Kidney capillary endothelial cell (primary cell): ENCODE data around the gene DNAJC19.
"Not testable (repeated sequence)": the region's sequence is repeated elsewhere in the genome, so short reads cannot be mapped to it uniquely, and the experiment has no call there.

ENCODE experiments used
- DNase-seq: peaks from one replicate; pipeline ENCODE4 v3.0.0-alpha.2; 2018; ENCODE audit warnings: low spot score

Gene DNAJC19

GRCh38 chr3:180989291-180990163 lies at the start of gene DNAJC19:
DNAJC19 (minus strand) TSS chr3:180989736; CDS start chr3:180989602, 134 bp downstream.
- DNase-seq, result peak; percentile 90

DNA sequence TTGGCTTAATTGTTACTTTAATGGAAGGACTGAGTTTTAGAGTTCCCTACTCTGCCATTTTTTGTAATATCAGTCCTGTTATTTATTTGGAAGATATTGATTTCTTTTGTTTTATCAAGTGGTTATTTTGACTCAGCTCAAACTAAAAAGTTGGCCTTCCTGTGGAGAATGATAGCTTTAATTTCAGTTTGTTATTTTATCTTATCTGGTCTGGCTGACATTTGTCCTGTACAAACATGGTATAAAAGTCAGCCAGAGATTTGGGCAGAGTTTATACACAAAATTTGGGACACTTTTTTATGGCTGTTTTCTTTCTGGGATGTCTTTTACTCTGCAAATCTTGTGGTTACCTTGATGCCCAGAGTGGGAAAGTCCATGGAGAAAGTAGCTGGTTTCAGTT lies 41.4 kb upstream of the DNAJC19 start:
- DNase-seq, result no peak

DNA sequence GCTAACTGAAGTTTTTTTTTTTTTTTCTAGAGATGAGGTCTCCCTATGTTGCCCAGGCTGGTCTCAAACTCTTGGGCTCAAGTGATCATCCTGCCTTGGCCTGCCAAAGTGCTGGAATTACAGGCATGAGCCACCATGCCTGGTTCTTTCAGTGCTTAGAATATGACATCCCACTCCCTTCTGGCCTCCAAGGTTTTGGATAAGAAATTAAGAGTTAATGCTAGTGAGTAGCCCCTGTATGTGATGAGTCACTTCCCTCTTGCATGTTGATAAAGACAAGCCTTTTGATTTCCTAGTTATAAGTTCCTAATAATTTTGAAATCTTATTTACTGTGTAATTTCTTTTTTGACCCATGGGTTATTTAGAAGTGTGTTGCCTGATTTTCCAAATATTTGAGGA lies 35.7 kb upstream of the DNAJC19 start:
- no peak for DNase-seq

DNA sequence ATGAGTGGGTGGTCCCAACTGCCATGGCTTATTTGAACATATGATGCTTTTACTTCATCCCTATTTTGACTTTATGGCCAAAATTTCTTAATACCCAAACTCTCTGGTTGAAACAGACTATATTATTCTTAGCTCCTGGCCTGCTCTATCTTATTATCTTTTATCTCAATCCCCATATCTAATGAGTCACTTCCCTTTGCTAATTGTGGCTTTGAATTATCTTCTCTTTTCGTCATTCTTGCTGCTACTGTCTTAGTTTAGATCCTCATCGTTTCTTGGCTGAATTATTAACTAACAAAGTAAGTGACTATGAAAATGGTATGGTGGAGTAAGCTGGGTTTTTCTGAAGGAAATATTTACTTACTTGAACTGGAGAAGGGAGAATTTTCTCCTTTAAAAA lies 28.2 kb upstream of the DNAJC19 start:
- no peak for DNase-seq

GRCh38 chr3:181009225-181009624 lies 19.7 kb upstream of the DNAJC19 start:
- DNase-seq, result no peak

- no peak for DNase-seq
Observed at GRCh38 chr3:181008796-181009195, 19.3 kb upstream of the DNAJC19 start.

DNA sequence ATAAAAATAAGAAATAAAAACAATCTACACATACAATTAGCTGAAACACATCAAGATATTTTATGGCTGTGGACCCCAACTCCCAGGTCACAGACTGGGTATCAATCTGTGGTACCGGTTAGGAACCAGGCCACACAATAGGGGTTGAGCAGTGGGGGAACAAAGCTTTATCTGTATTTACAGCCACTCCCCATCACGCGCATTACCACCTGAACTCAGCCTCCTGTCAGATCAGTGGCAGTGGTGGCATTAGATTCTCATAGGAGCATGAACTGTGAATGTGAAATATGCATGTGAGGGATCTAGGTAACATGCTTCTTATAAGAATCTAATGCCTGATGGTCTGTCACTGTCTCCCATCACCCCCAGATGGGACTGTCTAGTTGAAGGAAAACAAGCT lies 17.7 kb upstream of the DNAJC19 start:
- DNase-seq, result no peak

DNA sequence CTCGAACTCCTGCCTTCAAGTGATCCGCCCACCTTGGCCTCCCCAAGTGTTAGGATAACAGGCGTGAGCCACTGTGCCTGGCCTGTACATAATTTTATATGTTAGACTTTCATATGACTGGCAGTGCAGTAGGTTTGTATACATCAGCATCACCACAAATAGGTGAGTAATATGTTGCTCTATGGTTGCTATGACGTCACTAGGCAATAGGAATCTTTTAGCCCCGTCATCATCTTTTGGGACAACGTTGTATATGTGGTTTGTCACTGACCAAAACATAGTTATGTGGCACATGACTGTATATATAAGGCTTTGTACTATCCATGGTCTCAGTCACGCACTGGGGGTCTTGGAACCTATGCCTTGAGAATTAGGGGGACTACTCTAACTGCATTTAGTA lies 17.0 kb upstream of the DNAJC19 start:
- DNase-seq, result no peak

- DNase-seq, result not testable (repeated sequence)
Observed at GRCh38 chr3:181003469-181003868, 13.9 kb upstream of the DNAJC19 start.

- not testable (repeated sequence) for DNase-seq
Observed at GRCh38 chr3:181002331-181002730, 12.8 kb upstream of the DNAJC19 start.

- DNase-seq, result no peak
Observed at GRCh38 chr3:180996415-180996932, 6.9 kb upstream of the DNAJC19 start.

- DNase-seq, result no peak
Observed at GRCh38 chr3:180990505-180990904, 969 bp upstream of the DNAJC19 start.

DNA sequence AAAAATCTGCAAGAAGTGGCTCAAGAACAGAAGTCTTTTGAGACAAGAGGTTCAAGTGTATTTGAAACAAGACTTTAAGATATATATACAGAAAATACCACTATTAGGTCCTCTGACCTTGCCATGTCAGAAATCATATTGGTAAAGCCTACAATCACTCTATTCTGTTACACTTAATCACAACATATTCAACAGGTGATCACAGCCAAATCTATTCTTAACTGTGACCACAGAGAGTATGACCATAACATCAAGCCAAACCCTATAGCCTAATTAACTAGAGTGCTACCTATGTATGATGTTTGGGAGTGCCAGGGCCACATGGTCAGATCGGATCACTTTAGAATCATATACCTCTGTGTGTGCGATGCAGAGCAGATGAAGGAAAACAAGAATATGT lies 2.2 kb downstream of the DNAJC19 start:
- no peak for DNase-seq

DNA sequence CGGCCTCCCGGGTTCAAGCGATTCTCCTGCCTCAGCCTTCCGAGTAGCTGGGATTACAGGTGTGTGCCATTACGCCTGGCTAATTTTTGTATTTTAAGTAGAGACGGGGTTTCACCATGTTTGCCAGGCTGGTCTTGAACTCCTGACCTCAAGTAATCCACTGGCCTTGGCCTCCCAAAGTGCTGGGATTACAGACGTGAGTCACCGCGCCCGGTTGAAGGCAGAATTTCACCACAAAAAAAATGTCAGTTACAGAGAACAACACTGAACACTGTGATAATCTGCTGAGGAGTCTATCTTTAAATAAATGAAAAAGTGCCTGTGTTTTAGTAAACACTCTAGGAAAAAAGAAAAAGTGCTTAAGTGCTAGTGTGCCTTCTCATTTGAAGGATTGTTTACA lies 3.2 kb downstream of the DNAJC19 start:
- DNase-seq, result not testable (repeated sequence)

DNA sequence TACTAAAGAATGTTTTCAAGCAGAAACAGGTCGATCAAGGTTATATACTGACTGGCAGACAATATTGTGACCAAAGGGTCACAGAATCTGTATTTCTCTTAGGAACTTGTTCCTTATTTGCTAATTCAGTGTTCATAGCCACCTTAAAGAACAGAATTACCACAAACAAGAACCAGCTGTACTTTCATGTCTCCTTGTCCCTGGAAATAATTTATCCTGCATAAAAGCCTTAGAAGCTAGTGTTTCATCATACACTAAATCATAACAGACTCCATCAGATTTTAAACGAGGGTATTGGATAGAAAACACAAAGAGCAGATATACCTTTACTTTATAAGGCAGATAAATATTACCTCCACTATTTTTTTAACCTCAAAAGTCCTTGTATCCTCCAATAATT lies 6.4 kb downstream of the DNAJC19 start:
- DNase-seq, result no peak

GRCh38 chr3:180981912-180982311 lies 7.6 kb downstream of the DNAJC19 start:
- no peak for DNase-seq

DNA sequence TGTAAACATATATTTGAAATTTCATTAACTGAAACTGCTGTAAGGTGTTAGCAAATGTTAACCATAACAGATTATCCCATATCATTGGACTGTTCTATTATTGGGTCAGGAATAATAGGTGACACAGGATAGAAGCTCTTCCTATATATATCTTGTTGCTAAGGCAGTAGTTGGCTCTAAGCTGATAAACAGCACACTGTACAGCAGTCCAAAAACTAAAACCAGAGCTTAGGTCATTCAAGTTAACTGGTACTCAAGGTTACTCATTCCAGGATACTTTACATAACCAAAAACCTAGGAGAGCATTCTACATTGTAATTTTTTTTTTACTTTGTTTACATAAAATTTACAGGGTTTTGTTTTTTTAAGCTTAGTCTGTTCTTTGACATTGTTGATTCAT lies 8.9 kb downstream of the DNAJC19 start:
- DNase-seq, result no peak

DNA sequence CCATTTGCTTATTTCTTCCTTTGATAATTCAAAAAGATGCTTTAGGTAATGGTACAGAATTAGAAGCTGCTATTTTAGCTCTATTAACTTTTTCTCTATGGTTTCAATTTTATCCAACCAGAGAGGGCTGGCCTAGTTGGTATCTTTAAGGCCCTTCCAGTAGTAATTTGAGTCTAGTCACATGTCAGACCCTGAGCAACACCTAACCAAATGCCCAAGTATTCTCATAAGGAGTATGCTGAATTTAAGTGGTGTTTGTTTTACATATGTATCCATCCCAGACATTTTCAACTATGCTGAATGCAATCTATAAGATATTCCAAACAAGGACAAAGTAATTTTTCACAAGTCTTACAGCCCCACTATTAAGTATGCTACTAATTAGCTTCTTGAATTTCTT lies 9.6 kb downstream of the DNAJC19 start:
- DNase-seq, result no peak

DNA sequence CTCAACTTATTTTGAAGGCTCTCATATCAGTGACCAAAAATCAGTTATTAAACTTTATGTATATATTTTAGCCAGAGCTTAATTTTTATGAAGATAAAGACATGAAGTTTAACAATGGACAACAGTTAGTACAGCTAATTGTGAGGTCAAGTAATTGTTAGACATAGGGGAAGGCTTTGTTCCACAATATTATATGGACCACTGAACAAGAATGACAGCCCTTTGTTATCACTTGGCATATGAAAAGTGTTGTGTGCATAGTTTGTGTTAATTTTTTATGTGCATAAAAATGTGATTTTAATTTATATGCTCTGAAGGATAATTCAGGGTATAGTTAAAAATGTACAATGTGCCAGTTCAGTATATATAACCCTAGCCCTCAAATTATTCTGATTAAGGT lies 12.0 kb downstream of the DNAJC19 start:
- no peak for DNase-seq

GRCh38 chr3:180974286-180974685 lies 15.2 kb downstream of the DNAJC19 start:
- no peak for DNase-seq

GRCh38 chr3:180973543-180973942 lies 16.0 kb downstream of the DNAJC19 start:
- DNase-seq, result no peak

DNA sequence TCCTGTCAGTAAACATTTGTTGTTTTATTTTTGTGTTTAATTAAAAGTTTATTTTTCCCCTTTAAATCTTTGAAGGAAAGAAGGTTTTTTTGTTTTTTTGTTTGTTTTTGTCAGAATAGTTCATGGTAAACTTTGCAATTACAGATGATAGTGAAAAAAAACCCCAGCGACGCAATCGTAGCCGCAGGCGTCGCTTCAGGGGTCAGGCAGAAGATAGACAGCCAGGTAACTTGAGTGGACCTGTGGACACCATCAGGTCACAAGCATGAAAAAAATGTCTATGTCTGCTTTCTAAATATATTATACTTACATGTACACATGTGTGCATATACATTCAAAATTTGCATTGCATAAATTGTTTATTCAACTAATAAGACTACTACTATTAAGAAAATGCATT lies 18.6 kb downstream of the DNAJC19 start:
- no peak for DNase-seq

- no peak for DNase-seq
Observed at GRCh38 chr3:180962530-180962929, 27.0 kb downstream of the DNAJC19 start.

DNA sequence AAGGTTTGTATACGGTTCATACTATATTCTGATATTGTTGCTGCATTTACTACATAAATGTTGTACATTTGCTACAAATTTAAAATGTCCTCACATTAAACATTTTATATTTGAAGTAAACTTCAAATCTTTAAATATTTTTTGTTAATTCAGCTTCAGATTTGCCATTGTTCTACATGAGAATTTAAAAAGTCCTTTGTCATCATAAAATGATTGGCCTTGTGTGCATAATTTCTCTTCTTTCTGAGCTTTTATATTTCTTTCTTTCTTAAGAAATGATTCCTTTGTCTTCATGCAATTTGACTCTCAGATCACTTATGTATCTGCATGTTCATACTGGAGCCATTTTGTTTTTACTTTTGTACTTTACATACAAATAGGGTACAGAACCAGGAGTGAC lies 28.0 kb downstream of the DNAJC19 start:
- DNase-seq, result no peak
